Liver (tissue), 9 donors: ENCODE measurements around the gene ICAM5. TPM values are rescaled to one million over a fixed set of nuclear protein-coding genes. Genes with fewer than 3 reads are reported as not detected.

Source experiments
- DNase-seq: peaks from one replicate; pipeline ENCODE4 v3.0.0-alpha.2; 2017; ENCODE audit warnings: low spot score
- H3K27ac ChIP-seq, 2 donors: one replicate each; pipeline ENCODE4 v1.7.0; 2013; ENCODE audit warnings: inconsistent platforms in 2 of 2, low read length in 2 of 2, control low read depth in 1 of 2, low read depth in 1 of 2, mild to moderate bottlenecking in 1 of 2
- H3K27me3 ChIP-seq, 4 donors: one replicate each; pipeline versions ENCODE4 v1.6.1 to v1.7.0; 2013; ENCODE audit warnings: low read length in 3 of 4, inconsistent platforms in 1 of 4, mild to moderate bottlenecking in 1 of 4, moderate library complexity in 1 of 4; ENCODE audit not compliant: control insufficient read depth in 4 of 4, insufficient read depth in 4 of 4
- H3K36me3 ChIP-seq, 4 donors: one replicate each; pipeline versions ENCODE4 v1.6.1 to v1.7.0; 2013; ENCODE audit warnings: low read length in 3 of 4, mild to moderate bottlenecking in 3 of 4, low read depth in 1 of 4, moderate library complexity in 1 of 4; ENCODE audit not compliant: control insufficient read depth in 4 of 4, insufficient read depth in 3 of 4
- H3K4me1 ChIP-seq, 4 donors: one replicate each; pipeline versions ENCODE4 v1.6.1 to v1.7.0; 2013; ENCODE audit warnings: low read length in 3 of 4, mild to moderate bottlenecking in 3 of 4, moderate library complexity in 1 of 4; ENCODE audit not compliant: control insufficient read depth in 4 of 4, insufficient read depth in 4 of 4
- H3K4me3 ChIP-seq, 3 donors: one replicate each; pipeline versions ENCODE4 v1.6.1 to v1.7.0; 2013; ENCODE audit warnings: low read length in 3 of 3, control low read depth in 1 of 3, low read depth in 1 of 3, mild to moderate bottlenecking in 1 of 3
- H3K9ac ChIP-seq, 2 donors: one replicate each; pipeline ENCODE4 v1.7.0; 2013; ENCODE audit warnings: low read length in 2 of 2, mild to moderate bottlenecking in 2 of 2, moderate library complexity in 2 of 2, control low read depth in 1 of 2, low read depth in 1 of 2
- H3K9me3 ChIP-seq, 4 donors: one replicate each; pipeline versions ENCODE4 v1.6.1 to v1.7.0; 2013; ENCODE audit warnings: low read length in 3 of 4; ENCODE audit not compliant: control insufficient read depth in 4 of 4
- ATF3 ChIP-seq: IDR thresholded peaks from 2 replicates; pipeline ENCODE4 v1.6.1; 2016; ENCODE audit warnings: antibody characterized with exemption
- EGR1 ChIP-seq, 2 donors: IDR thresholded peaks; 2 replicates each; pipeline ENCODE4 v1.6.1; 2016 to 2018; ENCODE audit warnings: antibody characterized with exemption in 2 of 2, low read depth in 2 of 2
- FOXA1 ChIP-seq: IDR thresholded peaks from 2 replicates; pipeline ENCODE4 v1.6.1; 2016; ENCODE audit warnings: antibody characterized with exemption
- FOXA2 ChIP-seq: IDR thresholded peaks from 2 replicates; pipeline ENCODE4 v1.6.1; 2016; ENCODE audit warnings: antibody characterized with exemption
- GABPA ChIP-seq, 2 donors: IDR thresholded peaks in 1 of 2; conservative IDR thresholded peaks in 1 of 2; 2 replicates each; pipeline ENCODE4 v1.6.1; 2016; ENCODE audit warnings: antibody characterized with exemption in 2 of 2, mild to moderate bottlenecking in 1 of 2, moderate library complexity in 1 of 2
- HNF4A ChIP-seq, 2 donors: conservative IDR thresholded peaks; 2 replicates each; pipeline ENCODE4 v1.6.1; 2016; ENCODE audit warnings: antibody characterized with exemption in 2 of 2, mild to moderate bottlenecking in 2 of 2
- HNF4G ChIP-seq: IDR thresholded peaks from 2 replicates; pipeline ENCODE4 v1.6.1; 2016; ENCODE audit warnings: antibody characterized with exemption
- MAX ChIP-seq: IDR thresholded peaks from 2 replicates; pipeline ENCODE4 v1.6.1; 2016; ENCODE audit warnings: antibody characterized with exemption
- NR2F2 ChIP-seq: IDR thresholded peaks from 2 replicates; pipeline ENCODE4 v1.6.1; 2016; ENCODE audit warnings: antibody characterized with exemption
- RAD21 ChIP-seq, 2 donors: IDR thresholded peaks; 2 replicates each; pipeline ENCODE4 v1.6.1; 2016; ENCODE audit warnings: antibody characterized with exemption in 2 of 2, mild to moderate bottlenecking in 2 of 2
- REST ChIP-seq: IDR thresholded peaks from 2 replicates; pipeline ENCODE4 v1.6.1; 2016; ENCODE audit warnings: antibody characterized with exemption, mild to moderate bottlenecking
- RXRA ChIP-seq, 2 donors: IDR thresholded peaks; 2 replicates each; pipeline ENCODE4 v1.6.1; 2017 to 2018; ENCODE audit warnings: antibody characterized with exemption in 2 of 2, mild to moderate bottlenecking in 1 of 2
- SP1 ChIP-seq: IDR thresholded peaks from 2 replicates; pipeline ENCODE4 v1.6.1; 2018; ENCODE audit warnings: antibody characterized with exemption, mild to moderate bottlenecking
- YY1 ChIP-seq: IDR thresholded peaks from 2 replicates; pipeline ENCODE4 v1.6.1; 2016; ENCODE audit warnings: antibody characterized with exemption, mild to moderate bottlenecking
- ZBTB33 ChIP-seq: IDR thresholded peaks from 2 replicates; pipeline ENCODE4 v1.6.1; 2016; ENCODE audit warnings: antibody characterized with exemption
- whole genome bisulfite sequencing: extraction: QIAGEN DNeasy Blood & Tissue Kit; methylation state at CpG from one replicate; pipeline ENCODE4 v1.1.7; 2013; 5-methylcytosine and 5-hydroxymethylcytosine counted together
- polyA plus RNA-seq, 2 donors: library from polyadenylated mRNA; stranded (reverse) in 1 of 2; unstranded in 1 of 2; fragments of 200-250 nt in 1 of 2; fragments of >200 nt in 1 of 2; fragmentation: Nextera tagmentation in 1 of 2; extraction: Ambion mirVana in 1 of 2; gene quantifications; one replicate each; pipeline versions ENCODE4 v1.2.1 to v1.2.3, GENCODE V29; 2013 to 2015
- total RNA-seq, 2 donors: library from RNA; depleted of rRNA; stranded (reverse); fragments of >200 nt; gene quantifications; one replicate each; pipeline ENCODE4 v1.2.3, GENCODE V29; 2014
- donor health status: healthy.
- donor health status: healthy.
- donor health status: healthy.
- donor health status: healthy.
- donor health status: healthy.

The ICAM5 gene
- total and polyA plus RNA-seq, 4 donors: 0.02 to 2.5 (median 1.0) TPM; not detected in 1

- peaks cover 13 to 42% (median 25%) of the 10 kb centered on the region in 4 donors for H3K36me3 ChIP-seq
- no peaks in the 10 kb centered on the region for H3K9me3 ChIP-seq
- no peak for DNase-seq
- H3K27ac ChIP-seq: no peak overlapping the region
- H3K27me3 ChIP-seq: no peaks in the 10 kb centered on the region
- peaks cover 3 to 17% (median 9%) of the 10 kb centered on the region in 4 donors for H3K4me1 ChIP-seq
- 89% methylated on average over 29 of the region's 29 CpGs for WGBS
- H3K9ac ChIP-seq: no peak overlapping the region
- no peak for TF ChIP-seq RXRA (IDR thresholded peaks at IDR 0.05)
- no peak overlapping the region for H3K4me3 ChIP-seq
These were observed 27.5 kb downstream of the ICAM5 start for GRCh38 chr19:10317045-10317856.

GRCh38 chr19:10317857-10318462 lies 28.2 kb downstream of the ICAM5 start:
- Histone ChIP-seq H3K27me3 (no peaks in the 10 kb centered on the region), H3K9me3 (no peaks in the 10 kb centered on the region), H3K4me3 (no peak overlapping the region), H3K36me3 (peaks cover 13 to 48% (median 27%) of the 10 kb centered on the region in 4 donors), H3K4me1 (peaks cover 3 to 17% (median 9%) of the 10 kb centered on the region in 4 donors), H3K27ac (no peak overlapping the region), H3K9ac (no peak overlapping the region)
- no peak for DNase-seq
- TF ChIP-seq REST (no peak), RAD21 (IDR thresholded peaks at IDR 0.05) (no peak), SP1 (no peak), ATF3 (no peak), MAX (no peak), EGR1 (IDR thresholded peaks at IDR 0.05; ENCODE audit: low read depth in 2 of 2) (no peak), YY1 (no peak), FOXA1 (no peak), ZBTB33 (no peak), FOXA2 (no peak), NR2F2 (no peak), HNF4A (conservative IDR thresholded peaks at IDR 0.05) (no peak), GABPA (IDR thresholded peaks at IDR 0.05 in 1 of 2, conservative IDR thresholded peaks at IDR 0.05 in 1 of 2) (no peak), HNF4G (no peak), RXRA (IDR thresholded peaks at IDR 0.05) (no peak)
- WGBS: 92% methylated on average over 15 of the region's 15 CpGs
